ENCODE results near the gene LCMT2. TPM values are rescaled to one million over a fixed set of nuclear protein-coding genes. Genes with fewer than 3 reads are reported as not detected.

The LCMT2 gene
- total RNA-seq, 4 donors from 2014 or later = 5.2 to 8.1 (median 6.7) TPM

DNA sequence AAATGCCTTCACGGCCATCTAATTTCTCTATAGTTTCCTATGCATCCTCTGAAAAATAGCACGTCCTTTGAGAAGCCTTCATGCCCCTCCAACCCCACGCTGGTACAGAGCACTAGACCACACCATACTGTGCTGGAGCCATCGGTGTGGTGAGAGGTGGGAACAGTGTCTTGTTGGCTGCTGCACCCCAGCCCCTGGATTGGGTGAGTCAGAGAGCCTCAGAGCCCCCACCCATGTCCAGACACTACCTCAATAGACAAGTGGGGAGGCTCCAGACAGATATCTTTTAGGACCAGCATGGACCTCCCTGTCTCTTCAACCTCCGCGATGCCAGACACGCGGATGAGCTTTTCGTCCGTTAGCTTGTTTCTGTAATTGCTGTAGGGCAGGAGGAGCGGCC, 51.5 kb downstream of the LCMT2 start:
- no peak for DNase-seq
- Histone ChIP-seq H3K4me1 (peaks cover 0 to 14% (median 0%) of the 10 kb centered on the region in 3 donors), H3K9me3 (no peaks in the 10 kb centered on the region), H3K27ac (no peak overlapping the region), H3K4me3 (no peak overlapping the region), H3K27me3 (peaks cover 0 to 28% (median 0%) of the 10 kb centered on the region in 4 donors), H3K36me3 (no peaks in the 10 kb centered on the region)
- intact Hi-C loops (cut with DNase I) = no loop called here
- WGBS, 2 donors = 83 to 85% methylated on average over 10 to 11 of the region's 11 CpGs
- TF ChIP-seq, protein P1, sequence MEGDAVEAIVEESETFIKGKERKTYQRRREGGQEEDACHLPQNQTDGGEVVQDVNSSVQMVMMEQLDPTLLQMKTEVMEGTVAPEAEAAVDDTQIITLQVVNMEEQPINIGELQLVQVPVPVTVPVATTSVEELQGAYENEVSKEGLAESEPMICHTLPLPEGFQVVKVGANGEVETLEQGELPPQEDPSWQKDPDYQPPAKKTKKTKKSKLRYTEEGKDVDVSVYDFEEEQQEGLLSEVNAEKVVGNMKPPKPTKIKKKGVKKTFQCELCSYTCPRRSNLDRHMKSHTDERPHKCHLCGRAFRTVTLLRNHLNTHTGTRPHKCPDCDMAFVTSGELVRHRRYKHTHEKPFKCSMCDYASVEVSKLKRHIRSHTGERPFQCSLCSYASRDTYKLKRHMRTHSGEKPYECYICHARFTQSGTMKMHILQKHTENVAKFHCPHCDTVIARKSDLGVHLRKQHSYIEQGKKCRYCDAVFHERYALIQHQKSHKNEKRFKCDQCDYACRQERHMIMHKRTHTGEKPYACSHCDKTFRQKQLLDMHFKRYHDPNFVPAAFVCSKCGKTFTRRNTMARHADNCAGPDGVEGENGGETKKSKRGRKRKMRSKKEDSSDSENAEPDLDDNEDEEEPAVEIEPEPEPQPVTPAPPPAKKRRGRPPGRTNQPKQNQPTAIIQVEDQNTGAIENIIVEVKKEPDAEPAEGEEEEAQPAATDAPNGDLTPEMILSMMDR (IDR thresholded peaks at IDR 0.05) = no peak
- TF ChIP-seq POLR2A (IDR thresholded peaks at IDR 0.05) = no peak

DNA sequence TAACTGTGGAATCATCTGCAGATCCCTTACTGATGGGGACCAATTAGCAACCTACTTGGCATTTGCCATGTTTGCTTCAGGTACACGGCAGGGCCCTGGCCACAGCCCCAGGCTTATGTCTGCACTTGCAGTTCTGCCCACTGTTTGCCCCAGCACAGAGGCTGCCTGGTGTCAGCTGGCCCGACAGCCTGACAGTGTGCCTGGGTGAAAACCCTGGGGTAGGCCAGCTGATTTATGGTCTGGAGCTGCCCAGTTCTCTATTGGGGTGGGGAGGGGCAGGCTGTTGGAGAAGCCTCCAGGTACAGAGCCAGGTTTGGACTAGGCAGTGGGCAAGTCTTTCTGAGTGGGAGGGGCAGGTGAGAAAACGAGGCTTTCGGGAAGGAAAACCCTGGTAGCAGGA, 52.5 kb downstream of the LCMT2 start:
- no peak for DNase-seq
- Histone ChIP-seq H3K9me3 (no peaks in the 10 kb centered on the region), H3K4me3 (no peak overlapping the region), H3K4me1 (peaks cover 0 to 12% (median 0%) of the 10 kb centered on the region in 3 donors), H3K27ac (no peak overlapping the region), H3K27me3 (peaks cover 0 to 28% (median 0%) of the 10 kb centered on the region in 4 donors), H3K36me3 (no peaks in the 10 kb centered on the region)
- intact Hi-C loops (cut with DNase I) = no loop called here
- WGBS, 2 donors = 23 to 46% methylated on average over 2 of the region's 4 CpGs
- TF ChIP-seq, protein P1 (IDR thresholded peaks at IDR 0.05) = no peak

DNA sequence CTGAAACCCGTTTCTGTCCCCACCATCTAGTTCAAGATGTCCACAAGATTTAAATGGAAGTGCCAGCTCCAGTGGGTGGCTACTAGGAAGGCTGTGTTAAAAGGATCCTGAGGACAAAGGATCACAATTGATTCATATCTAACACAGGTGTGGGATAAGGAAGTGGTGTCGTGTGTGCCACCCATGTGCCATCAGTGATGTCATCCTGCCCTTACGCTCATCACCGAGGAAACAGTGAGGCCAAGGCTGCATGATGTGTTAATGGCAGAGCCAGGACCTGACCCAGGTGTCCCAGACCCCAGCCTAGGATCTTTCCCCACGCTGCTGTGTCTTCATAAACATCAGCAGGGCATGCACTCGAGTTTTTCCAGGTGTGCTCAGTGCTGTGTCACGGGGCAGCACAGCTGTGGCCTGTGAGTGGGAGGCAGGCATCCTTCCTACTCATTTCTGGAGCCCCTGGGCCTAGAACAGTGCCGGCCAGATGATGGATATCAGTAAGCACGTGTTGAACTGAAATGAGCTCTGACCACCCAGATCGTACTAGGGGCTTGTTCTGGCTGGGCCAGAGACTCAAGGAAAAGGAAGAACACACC, 53.0 kb downstream of the LCMT2 start:
- TF ChIP-seq, protein P1 (IDR thresholded peaks at IDR 0.05) = no peak
- no peak for TF ChIP-seq POLR2A (IDR thresholded peaks at IDR 0.05)
- Histone ChIP-seq H3K36me3 (no peaks in the 10 kb centered on the region), H3K9me3 (peaks cover 0 to 3% (median 0%) of the 10 kb centered on the region in 3 donors), H3K27me3 (peaks cover 0 to 28% (median 0%) of the 10 kb centered on the region in 4 donors), H3K4me3 (no peak overlapping the region), H3K4me1 (peaks cover 0 to 12% (median 0%) of the 10 kb centered on the region in 3 donors), H3K27ac (peak overlapping the region in 1 of 4 donors; percentile 9)
- intact Hi-C loops (cut with DNase I) = no loop called here
- 50 to 64% methylated on average over 6 to 8 of the region's 10 CpGs for WGBS, 2 donors
- no peak for DNase-seq

DNA sequence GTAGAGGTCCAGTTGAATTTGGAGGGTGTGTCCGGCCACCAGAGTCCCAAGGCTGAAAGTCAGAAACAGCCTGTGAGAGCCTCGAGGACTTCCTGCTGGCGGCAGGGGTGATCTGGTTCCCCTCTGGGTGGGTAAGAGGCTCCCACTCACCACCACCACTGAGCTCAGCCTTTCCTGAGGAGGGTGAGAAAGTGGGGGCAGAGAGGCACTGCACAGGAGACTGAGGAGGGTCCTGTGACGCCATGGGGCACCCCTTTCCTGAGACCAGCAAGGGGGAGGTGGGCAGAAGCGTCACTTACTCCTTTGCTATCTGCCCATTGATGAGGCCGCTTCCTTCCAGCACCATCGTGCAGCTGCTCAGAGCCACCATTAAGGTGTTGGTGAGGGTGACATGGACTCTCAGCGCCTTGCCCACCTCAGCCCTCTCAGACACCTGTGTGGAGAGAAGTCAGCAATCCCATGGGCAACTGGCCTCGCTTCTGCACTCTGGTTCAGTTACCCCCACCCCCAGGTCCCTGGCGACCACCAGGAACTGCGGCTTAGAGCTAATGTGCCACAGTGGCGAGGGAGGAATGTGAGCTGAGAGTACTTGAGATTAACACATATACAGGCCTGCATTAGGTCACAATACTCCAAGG, 53.7 kb downstream of the LCMT2 start:
- no peak for TF ChIP-seq POLR2A (IDR thresholded peaks at IDR 0.05)
- TF ChIP-seq, protein P1 (IDR thresholded peaks at IDR 0.05) = no peak
- Histone ChIP-seq H3K27me3 (peaks cover 0 to 28% (median 0%) of the 10 kb centered on the region in 4 donors), H3K4me3 (no peak overlapping the region), H3K9me3 (peaks cover 0 to 5% (median 0%) of the 10 kb centered on the region in 3 donors), H3K36me3 (no peaks in the 10 kb centered on the region), H3K27ac (peak overlapping the region in 1 of 4 donors; percentile 9), H3K4me1 (peaks cover 0 to 12% (median 0%) of the 10 kb centered on the region in 3 donors)
- DNase-seq = no peak
- 75 to 86% methylated on average over 4 to 6 of the region's 12 CpGs for WGBS, 2 donors
- intact Hi-C loops (cut with DNase I) = no loop called here
